HG02678 (cell line): ENCODE data around the gene SOD2.
A peak's percentile ranks its signal among the peaks of the same experiment; 100 is the strongest.
"Not testable (repeated sequence)": the region's sequence is repeated elsewhere in the genome, so short reads cannot be mapped to it uniquely, and the experiment has no call there.

ENCODE experiments used
- ATAC-seq: cut with Tn5 transposase; IDR thresholded peaks from one replicate; pipeline ENCODE4 v1.9.1; 2021; ENCODE audit warnings: mild to moderate bottlenecking, moderate library complexity; ENCODE audit not compliant: unreplicated experiment

Gene SOD2

DNA sequence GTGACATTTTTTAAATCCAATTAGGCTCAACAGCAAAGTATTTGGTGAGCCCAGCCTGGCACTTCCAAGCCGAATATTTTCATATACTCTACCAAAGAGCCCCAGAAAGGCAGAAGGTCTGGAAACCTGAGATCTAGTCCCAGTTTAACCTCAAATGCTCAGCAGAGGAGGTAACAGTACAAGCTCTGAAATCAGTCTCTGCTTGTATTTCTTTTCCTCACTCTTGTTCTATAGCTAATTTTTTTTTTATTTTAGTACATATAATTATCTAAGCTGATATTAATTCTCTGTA, 9.1 kb downstream of the SOD2 start:
- ATAC-seq, result no peak

DNA sequence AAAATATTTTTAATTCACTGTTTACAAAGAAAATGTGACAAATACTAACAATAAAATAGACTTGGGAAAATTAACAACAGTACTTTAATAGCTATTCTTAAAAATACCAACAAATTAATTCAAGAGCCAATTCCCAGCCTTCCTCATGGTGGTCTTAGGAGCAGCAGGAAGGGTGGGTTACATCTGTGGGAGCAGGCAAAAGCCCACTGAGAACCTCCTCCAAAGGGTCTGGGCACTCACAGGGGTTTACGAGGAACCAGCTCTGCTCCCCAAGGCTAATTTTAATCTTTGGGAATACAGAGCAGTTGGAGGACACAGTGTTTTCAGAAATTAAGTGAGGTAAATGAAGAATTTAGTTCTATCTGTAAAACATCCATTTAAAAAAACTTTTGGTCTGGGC, 10.2 kb downstream of the SOD2 start:
- no peak for ATAC-seq

GRCh38 chr6:159682295-159682694, 10.7 kb downstream of the SOD2 start:
- ATAC-seq, result no peak

- no peak for ATAC-seq
Observed at GRCh38 chr6:159681191-159681880, 11.7 kb downstream of the SOD2 start.

DNA sequence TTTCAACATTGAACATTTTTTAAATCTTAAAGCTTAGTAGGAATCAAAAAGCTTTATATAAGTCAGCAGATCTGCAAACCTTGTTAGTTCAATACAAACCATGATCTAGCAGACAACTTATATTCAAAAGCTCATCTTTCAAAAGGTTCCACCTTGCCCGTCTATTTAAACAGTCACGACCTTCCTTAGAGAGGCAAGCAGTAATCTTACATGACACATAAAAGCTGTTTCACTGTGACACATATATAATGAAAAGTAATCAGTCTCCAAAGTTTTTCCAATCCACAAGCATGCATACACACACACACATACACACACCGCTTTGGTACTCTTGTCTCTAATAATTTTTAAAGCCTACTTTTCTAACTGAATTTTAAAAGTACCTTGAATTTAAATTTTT, 12.9 kb downstream of the SOD2 start:
- ATAC-seq, result no peak

DNA sequence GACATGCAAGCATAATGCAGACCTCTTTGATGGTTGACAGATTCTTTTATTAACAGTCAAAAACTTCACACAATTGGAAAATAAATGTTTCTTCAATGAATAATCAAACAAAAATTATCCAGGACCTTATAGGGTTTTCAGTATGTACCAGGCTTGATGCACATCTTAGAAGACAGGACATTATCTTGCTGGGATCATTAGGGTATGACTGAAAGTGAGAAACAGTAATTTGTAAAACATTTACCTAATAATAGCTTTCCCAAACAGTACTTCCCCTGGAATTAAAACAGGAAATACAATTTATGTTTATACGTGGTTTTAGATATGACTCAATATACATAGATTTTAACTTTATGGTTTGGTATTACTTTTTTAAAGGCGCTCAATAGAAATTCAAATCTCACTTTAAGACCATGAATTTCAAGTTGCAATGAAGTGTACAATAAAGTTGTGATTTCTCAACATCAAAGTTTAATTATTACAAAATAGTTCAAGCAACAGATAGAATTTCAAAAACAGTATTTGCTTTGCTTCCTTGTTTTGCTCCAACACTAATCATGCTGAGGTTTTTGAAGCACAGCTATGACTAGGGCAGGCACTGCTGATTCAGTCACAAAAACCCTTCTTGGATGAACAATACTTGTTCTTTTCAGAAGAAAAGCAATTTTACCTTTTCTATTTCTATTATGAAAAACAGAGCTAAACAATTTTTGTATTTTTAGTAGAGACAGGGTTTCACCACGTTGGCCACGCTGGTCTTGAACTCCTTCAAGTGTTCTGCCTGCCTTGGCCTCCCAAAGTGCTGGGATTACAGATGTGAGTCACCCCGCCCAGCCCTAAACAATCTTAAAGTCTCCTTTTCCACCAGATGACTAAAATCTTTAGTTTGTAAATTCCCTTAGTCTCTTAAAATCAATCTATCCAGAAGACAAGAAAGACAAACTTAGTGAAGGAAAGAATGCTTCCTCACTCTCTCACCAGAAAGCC, 13.7 kb downstream of the SOD2 start:
- ATAC-seq, result no peak

GRCh38 chr6:159678574-159678973, 14.5 kb downstream of the SOD2 start:
- ATAC-seq, result no peak

GRCh38 chr6:159677506-159678165, 15.4 kb downstream of the SOD2 start:
- no peak for ATAC-seq

DNA sequence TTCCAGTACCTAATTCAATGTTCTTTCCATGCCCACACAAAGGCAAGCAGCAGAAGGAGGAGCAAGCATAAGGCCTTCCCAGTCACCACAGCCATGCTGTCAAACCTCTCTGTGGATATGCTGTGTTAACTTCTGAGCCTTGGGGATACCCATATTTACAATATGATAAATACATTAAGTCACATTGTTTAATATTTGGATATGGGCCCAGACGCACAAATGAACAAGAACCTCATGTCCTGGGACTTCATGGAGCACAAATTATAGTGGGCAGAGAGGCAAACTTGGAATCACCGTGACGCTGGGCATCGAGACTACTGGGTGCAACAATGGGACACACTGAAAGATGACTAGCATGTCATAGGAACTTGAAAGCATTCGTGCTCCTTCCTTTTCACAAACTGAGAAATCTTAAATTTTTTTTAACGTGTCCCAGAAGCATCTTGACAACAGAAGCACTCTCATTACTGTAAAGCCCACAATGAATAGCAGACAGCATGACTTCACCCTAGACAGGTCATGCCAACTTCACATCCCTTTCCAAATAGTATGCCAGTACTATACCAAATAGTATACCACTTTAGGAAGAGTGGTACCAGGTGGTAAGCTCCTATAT, 16.0 kb downstream of the SOD2 start:
- no peak for ATAC-seq

- not testable (repeated sequence) for ATAC-seq
Observed at GRCh38 chr6:159676236-159676635, 16.8 kb downstream of the SOD2 start.

- ATAC-seq, result no peak
Observed at GRCh38 chr6:159665868-159666635, 27.0 kb downstream of the SOD2 start.

- ATAC-seq, result not testable (repeated sequence)
Observed at GRCh38 chr6:159663368-159663889, 29.6 kb downstream of the SOD2 start.

- not testable (repeated sequence) for ATAC-seq
Observed at GRCh38 chr6:159661977-159662376, 31.1 kb downstream of the SOD2 start.

- ATAC-seq, result no peak
Observed at GRCh38 chr6:159655409-159655988, 37.5 kb downstream of the SOD2 start.

GRCh38 chr6:159654483-159655098, 38.5 kb downstream of the SOD2 start:
- ATAC-seq, result no peak

DNA sequence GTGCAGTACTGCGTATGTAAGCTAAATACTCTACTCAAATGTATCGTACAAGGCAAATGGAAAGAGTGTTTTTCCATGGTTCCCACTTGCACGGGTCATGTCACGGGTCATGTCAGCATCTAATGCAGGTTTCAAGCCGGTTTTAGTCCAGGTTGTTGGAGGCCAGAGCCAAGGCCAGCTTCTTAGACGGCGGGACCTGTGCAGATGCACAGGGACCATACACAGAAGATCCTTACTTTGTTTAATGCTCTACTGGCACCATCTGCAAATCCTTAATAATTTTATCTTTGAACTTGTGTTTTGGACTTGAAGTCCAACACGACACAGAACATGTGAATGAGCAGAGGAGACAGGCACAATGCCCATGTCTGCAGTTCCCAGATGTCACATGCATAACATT, 42.7 kb downstream of the SOD2 start:
- ATAC-seq, result no peak

GRCh38 chr6:159649441-159649840, 43.6 kb downstream of the SOD2 start:
- ATAC-seq, result no peak

GRCh38 chr6:159646733-159647132, 46.3 kb downstream of the SOD2 start:
- ATAC-seq, result peak; percentile 97

DNA sequence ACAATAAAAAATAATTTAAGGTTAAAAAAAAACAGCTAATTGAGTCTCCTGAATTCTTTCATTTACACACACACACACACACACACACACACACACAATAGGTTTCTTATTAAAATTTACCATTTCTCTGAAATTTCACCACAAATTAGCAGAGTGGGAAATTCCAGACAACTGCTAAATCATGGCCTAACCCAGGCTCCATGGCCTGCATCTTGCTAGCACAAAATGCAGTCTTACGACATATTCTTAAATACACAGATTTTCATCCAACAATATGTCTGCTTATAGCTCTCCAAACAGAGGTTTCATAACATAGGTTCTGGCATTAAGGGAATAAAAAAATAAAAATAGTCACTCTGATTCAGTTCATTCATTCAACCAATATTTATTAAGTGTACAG, 46.9 kb downstream of the SOD2 start:
- ATAC-seq, result no peak
